ENCODE results near the gene CTSA.

GRCh38 chr20:45897692-45898091 is 6.6 kb downstream of the CTSA start:
- TF ChIP-seq CTCF (IDR thresholded peaks at IDR 0.05; ENCODE audit: low read depth, low read length) = no peak
- no peak for TF ChIP-seq EZH2phosphoT487 (IDR thresholded peaks at IDR 0.05; ENCODE audit: low read depth)

Measured in OCI-LY3 (cell line).